Activated CD4-positive, alpha-beta memory T cell treated with anti-CD3 and anti-CD28 coated beads for 36 hours (primary cell): ENCODE results near the gene USP46. TPM values are rescaled to one million over a fixed set of nuclear protein-coding genes. Genes with fewer than 3 reads are reported as not detected.

Experiments
- total RNA-seq, 2 experiments: library from RNA; stranded (reverse); gene quantifications; one replicate each; pipeline ENCODE4 v1.2.3, GENCODE V29; 2021

USP46 gene
- total RNA-seq, 2 experiments from 2014 or later: 6.2 to 7.0 TPM

Other genes with a start within 250 kb of the USP46 start
- gene ERVMER34-1, start 92.1 kb upstream of the USP46 start, total RNA-seq: under 1 TPM; 0.07 to 0.17 TPM
- gene RASL11B, start 203.0 kb upstream of the USP46 start, total RNA-seq: under 1 TPM; 0.29 to 0.40 TPM